K562 (cell line): ENCODE measurements around the gene PSMA8. TPM values are rescaled to one million over a fixed set of nuclear protein-coding genes. Genes with fewer than 3 reads are reported as not detected.
A peak's percentile ranks its signal among the peaks of the same experiment; 100 is the strongest.

Experiments used
- CHD4 ChIP-seq: fragments of 200-600 bp; sonication (generic); IDR thresholded peaks from 3 replicates; pipeline ENCODE4 v1.6.1; 2012; ENCODE audit warnings: low read depth, mild to moderate bottlenecking, mixed read lengths, low read length, inconsistent platforms; ENCODE audit not compliant: insufficient read depth, insufficient replicate concordance, poor library complexity, severe bottlenecking
- FOXM1 ChIP-seq, 2 experiments: fragments of 450-650 bp in 1 of 2; sonication (generic) in 1 of 2; formaldehyde crosslinking in 1 of 2; IDR thresholded peaks; 2 replicates each; pipeline versions ENCODE4 v1.6.1 to v1.9.0; 2017 to 2022; ENCODE audit warnings: low read depth in 2 of 2, mild to moderate bottlenecking in 2 of 2, missing genetic modification reagents in 1 of 2, moderate library complexity in 1 of 2
- GABPA ChIP-seq: fragments of 200-800 bp; sonication (Bioruptor generic); conservative IDR thresholded peaks from 2 replicates; pipeline ENCODE4 v1.6.1; 2016; ENCODE audit warnings: low read depth, missing genetic modification characterization, missing compliant biosample characterization
- KDM2B ChIP-seq: fragments of 250-450 bp; sonication (Bioruptor Pico); IDR thresholded peaks from 2 replicates; pipeline ENCODE4 v1.8.0; 2021; ENCODE audit warnings: mild to moderate bottlenecking, moderate library complexity
- PHB ChIP-seq: fragments of 250-450 bp; sonication (Bioruptor Pico); IDR thresholded peaks from 2 replicates; pipeline ENCODE4 v1.5.0; 2021
- PHF21A ChIP-seq: fragments of 450-650 bp; IDR thresholded peaks from 2 replicates; pipeline ENCODE4 v1.6.1; 2017; ENCODE audit warnings: low read depth, borderline replicate concordance
- RUNX1 ChIP-seq: sonication (generic); IDR thresholded peaks from 2 replicates; pipeline ENCODE4 v1.6.1; 2016; ENCODE audit warnings: antibody characterized with exemption, low read depth
- SMAD2 ChIP-seq: fragments of 150-350 bp; IDR thresholded peaks from 2 replicates; pipeline ENCODE4 v1.6.1; 2014; ENCODE audit warnings: low read depth, mild to moderate bottlenecking, low read length
- SPI1 ChIP-seq: IDR thresholded peaks from 2 replicates; pipeline ENCODE4 v1.6.1; 2011; ENCODE audit warnings: low read depth, low read length, control low read depth, borderline replicate concordance
- ZBTB17 ChIP-seq: fragments of 450-650 bp; formaldehyde crosslinking; IDR thresholded peaks from 2 replicates; pipeline ENCODE4 v1.4.0; 2020; ENCODE audit warnings: mild to moderate bottlenecking
- ZNF449 ChIP-seq: fragments of 250-450 bp; sonication (Bioruptor Pico); IDR thresholded peaks from 2 replicates; pipeline ENCODE4 v1.8.0; 2022; ENCODE audit warnings: moderate library complexity, mild to moderate bottlenecking, inconsistent platforms
- polyA plus RNA-seq, 8 experiments: library from polyadenylated mRNA; depleted of rRNA in 4 of 8; stranded (reverse) in 5 of 8; unstranded in 3 of 8; fragments of >200 nt; fragmentation: Nextera tagmentation in 2 of 8; fragmentation: Illumina TruSeq in 1 of 8; extraction: Ambion mirVana in 2 of 8; extraction: Trizol in 1 of 8; gene quantifications; 2 replicates each; pipeline versions ENCODE4 v1.2.1 to v1.2.3, GENCODE V29; 2011 to 2014; ENCODE audit warnings: inconsistent platforms in 1 of 8, missing spikeins in 1 of 8
- total RNA-seq, 7 experiments: library from RNA; depleted of rRNA in 6 of 7; stranded (reverse); fragments of >200 nt in 6 of 7; fragmentation: Illumina TruSeq in 2 of 7; extraction: Trizol in 2 of 7; gene quantifications; 2 replicates each; pipeline versions ENCODE4 v1.2.1 to v1.2.3, GENCODE V29; 2011 to 2021; ENCODE audit warnings: low replicate concordance in 1 of 7
- TF ChIP-seq, protein P1 (sequence below): fragments of 250-450 bp; sonication (Bioruptor Pico); IDR thresholded peaks from 2 replicates; pipeline ENCODE4 v1.9.0; 2021; ENCODE audit warnings: mild to moderate bottlenecking, inconsistent platforms
- TF ChIP-seq, protein P2 (sequence below): sonication (generic); formaldehyde crosslinking; IDR thresholded peaks from 2 replicates; pipeline ENCODE4 v1.8.1; 2023; ENCODE audit warnings: mild to moderate bottlenecking, missing genetic modification reagents, moderate library complexity
- TF ChIP-seq, protein P3 (sequence below): fragments of 450-650 bp; IDR thresholded peaks from 2 replicates; pipeline ENCODE4 v1.6.1; 2016; ENCODE audit warnings: borderline replicate concordance
- TF ChIP-seq, protein P4 (sequence below), 2 experiments: fragments of 450-650 bp; IDR thresholded peaks; 2 replicates each; pipeline ENCODE4 v1.6.1; 2016
- TF ChIP-seq, protein P5 (sequence below): fragments of 450-650 bp; conservative IDR thresholded peaks from 2 replicates; pipeline ENCODE4 v1.6.1; 2016; ENCODE audit warnings: missing genetic modification characterization, low read depth, mild to moderate bottlenecking, control low read depth, missing compliant biosample characterization

Gene PSMA8
- total and polyA plus RNA-seq, 9 of the 15 experiments (the other 6 are each of a cell fraction or from before 2014, with no cell fraction given): not detected

DNA sequence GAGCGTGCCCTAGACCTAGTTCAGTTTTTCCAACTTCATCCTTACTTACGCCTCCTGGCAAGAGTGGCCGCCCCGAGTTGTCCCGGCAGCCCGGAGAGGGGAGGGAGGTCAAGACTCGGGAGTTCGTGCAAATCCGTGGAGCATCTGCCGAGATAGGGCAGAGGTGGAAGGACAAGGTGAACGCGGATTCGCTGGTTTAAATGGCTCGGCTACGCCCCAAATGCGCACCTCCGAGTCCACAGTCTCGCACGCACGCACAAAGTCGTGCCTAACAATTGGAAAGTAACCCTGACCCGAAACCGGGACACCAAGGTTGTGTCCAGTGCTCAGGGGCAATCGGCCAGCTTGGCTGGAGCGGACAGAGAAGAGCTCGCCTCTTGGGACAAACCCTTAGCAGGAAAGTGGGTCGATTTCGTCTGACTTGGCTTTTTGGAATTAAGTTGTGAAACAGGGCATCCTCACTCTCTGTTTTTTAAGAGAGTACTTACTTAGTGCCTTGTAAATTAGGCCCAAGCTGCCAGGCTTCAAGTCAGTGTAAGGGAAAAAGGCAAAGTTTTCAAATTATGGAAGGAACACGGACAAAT, 42.5 kb upstream of the PSMA8 start (continued):
- no peak for TF ChIP-seq ZNF449 (CRISPR knock-in tag)
- TF ChIP-seq GABPA (tag): peak; percentile 26; the same call in 1 of the 2 replicates
- peak; percentile 65; the same call in 1 of the 2 replicates for TF ChIP-seq PHF21A
- TF ChIP-seq, protein P1, sequence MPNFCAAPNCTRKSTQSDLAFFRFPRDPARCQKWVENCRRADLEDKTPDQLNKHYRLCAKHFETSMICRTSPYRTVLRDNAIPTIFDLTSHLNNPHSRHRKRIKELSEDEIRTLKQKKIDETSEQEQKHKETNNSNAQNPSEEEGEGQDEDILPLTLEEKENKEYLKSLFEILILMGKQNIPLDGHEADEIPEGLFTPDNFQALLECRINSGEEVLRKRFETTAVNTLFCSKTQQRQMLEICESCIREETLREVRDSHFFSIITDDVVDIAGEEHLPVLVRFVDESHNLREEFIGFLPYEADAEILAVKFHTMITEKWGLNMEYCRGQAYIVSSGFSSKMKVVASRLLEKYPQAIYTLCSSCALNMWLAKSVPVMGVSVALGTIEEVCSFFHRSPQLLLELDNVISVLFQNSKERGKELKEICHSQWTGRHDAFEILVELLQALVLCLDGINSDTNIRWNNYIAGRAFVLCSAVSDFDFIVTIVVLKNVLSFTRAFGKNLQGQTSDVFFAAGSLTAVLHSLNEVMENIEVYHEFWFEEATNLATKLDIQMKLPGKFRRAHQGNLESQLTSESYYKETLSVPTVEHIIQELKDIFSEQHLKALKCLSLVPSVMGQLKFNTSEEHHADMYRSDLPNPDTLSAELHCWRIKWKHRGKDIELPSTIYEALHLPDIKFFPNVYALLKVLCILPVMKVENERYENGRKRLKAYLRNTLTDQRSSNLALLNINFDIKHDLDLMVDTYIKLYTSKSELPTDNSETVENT (CRISPR knock-in tag): no peak
- TF ChIP-seq KDM2B (CRISPR knock-in tag): peak; percentile 45; the same call in 1 of the 2 replicates
- TF ChIP-seq SMAD2: no peak
- TF ChIP-seq, protein P2, sequence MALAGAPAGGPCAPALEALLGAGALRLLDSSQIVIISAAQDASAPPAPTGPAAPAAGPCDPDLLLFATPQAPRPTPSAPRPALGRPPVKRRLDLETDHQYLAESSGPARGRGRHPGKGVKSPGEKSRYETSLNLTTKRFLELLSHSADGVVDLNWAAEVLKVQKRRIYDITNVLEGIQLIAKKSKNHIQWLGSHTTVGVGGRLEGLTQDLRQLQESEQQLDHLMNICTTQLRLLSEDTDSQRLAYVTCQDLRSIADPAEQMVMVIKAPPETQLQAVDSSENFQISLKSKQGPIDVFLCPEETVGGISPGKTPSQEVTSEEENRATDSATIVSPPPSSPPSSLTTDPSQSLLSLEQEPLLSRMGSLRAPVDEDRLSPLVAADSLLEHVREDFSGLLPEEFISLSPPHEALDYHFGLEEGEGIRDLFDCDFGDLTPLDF: peak; percentile 63; the same call in 1 of the 2 replicates
- peak; percentile 92 for TF ChIP-seq FOXM1 (IDR thresholded peaks at IDR 0.05; ENCODE audit: low read depth)
- TF ChIP-seq FOXM1 (CRISPR knock-in tag; IDR thresholded peaks at IDR 0.05; ENCODE audit: low read depth): peak; percentile 76; the same call in 1 of the 2 replicates
- TF ChIP-seq, protein P3, sequence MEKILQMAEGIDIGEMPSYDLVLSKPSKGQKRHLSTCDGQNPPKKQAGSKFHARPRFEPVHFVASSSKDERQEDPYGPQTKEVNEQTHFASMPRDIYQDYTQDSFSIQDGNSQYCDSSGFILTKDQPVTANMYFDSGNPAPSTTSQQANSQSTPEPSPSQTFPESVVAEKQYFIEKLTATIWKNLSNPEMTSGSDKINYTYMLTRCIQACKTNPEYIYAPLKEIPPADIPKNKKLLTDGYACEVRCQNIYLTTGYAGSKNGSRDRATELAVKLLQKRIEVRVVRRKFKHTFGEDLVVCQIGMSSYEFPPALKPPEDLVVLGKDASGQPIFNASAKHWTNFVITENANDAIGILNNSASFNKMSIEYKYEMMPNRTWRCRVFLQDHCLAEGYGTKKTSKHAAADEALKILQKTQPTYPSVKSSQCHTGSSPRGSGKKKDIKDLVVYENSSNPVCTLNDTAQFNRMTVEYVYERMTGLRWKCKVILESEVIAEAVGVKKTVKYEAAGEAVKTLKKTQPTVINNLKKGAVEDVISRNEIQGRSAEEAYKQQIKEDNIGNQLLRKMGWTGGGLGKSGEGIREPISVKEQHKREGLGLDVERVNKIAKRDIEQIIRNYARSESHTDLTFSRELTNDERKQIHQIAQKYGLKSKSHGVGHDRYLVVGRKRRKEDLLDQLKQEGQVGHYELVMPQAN: no peak
- TF ChIP-seq ZBTB17: no peak
- peak; percentile 59 for TF ChIP-seq CHD4
- TF ChIP-seq, protein P4, sequence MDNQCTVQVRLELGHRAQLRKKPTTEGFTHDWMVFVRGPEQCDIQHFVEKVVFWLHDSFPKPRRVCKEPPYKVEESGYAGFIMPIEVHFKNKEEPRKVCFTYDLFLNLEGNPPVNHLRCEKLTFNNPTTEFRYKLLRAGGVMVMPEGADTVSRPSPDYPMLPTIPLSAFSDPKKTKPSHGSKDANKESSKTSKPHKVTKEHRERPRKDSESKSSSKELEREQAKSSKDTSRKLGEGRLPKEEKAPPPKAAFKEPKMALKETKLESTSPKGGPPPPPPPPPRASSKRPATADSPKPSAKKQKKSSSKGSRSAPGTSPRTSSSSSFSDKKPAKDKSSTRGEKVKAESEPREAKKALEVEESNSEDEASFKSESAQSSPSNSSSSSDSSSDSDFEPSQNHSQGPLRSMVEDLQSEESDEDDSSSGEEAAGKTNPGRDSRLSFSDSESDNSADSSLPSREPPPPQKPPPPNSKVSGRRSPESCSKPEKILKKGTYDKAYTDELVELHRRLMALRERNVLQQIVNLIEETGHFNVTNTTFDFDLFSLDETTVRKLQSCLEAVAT (IDR thresholded peaks at IDR 0.05): no peak
- TF ChIP-seq, protein P5, sequence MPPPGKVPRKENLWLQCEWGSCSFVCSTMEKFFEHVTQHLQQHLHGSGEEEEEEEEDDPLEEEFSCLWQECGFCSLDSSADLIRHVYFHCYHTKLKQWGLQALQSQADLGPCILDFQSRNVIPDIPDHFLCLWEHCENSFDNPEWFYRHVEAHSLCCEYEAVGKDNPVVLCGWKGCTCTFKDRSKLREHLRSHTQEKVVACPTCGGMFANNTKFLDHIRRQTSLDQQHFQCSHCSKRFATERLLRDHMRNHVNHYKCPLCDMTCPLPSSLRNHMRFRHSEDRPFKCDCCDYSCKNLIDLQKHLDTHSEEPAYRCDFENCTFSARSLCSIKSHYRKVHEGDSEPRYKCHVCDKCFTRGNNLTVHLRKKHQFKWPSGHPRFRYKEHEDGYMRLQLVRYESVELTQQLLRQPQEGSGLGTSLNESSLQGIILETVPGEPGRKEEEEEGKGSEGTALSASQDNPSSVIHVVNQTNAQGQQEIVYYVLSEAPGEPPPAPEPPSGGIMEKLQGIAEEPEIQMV (tag): no peak
- no peak for TF ChIP-seq SPI1
- 0 out of 2 replicates have a peak, but pooled peaks have one; percentile 35 for TF ChIP-seq RUNX1
- TF ChIP-seq PHB (CRISPR knock-in tag): no peak
